DND-41 (cell line): Measurements from ENCODE around the gene PRKAR1B.
"Not testable (repeated sequence)": the region's sequence is repeated elsewhere in the genome, so short reads cannot be mapped to it uniquely, and the experiment has no call there.

Experiments
- ATAC-seq: fragments of 200-7000 bp; cut with Tn5 transposase; 3 replicates; pipeline ENCODE4 v1.9.1; 2021; ENCODE audit warnings: low read depth; ENCODE audit not compliant: insufficient read depth
- DNase-seq: peaks from one replicate; pipeline ENCODE4 v3.0.0-alpha.2; 2020
- H2AFZ ChIP-seq: 2 replicates; pipeline ENCODE4 v1.6.0; 2012; ENCODE audit warnings: low read depth, low read length
- H3K27ac ChIP-seq: 2 replicates; pipeline ENCODE4 v1.5.1; 2012; ENCODE audit warnings: low read length, inconsistent platforms
- H3K27me3 ChIP-seq: fragments of 200-600 bp; sonication (generic); 2 replicates; pipeline ENCODE4 v1.6.0; 2012; ENCODE audit warnings: low read length, mild to moderate bottlenecking, inconsistent platforms; ENCODE audit not compliant: insufficient read depth, poor library complexity
- H3K36me3 ChIP-seq: 2 replicates; pipeline ENCODE4 v1.5.1; 2012; ENCODE audit warnings: low read length, inconsistent platforms; ENCODE audit not compliant: insufficient read depth
- H3K4me1 ChIP-seq: 2 replicates; pipeline ENCODE4 v1.5.1; 2012; ENCODE audit warnings: mild to moderate bottlenecking, low read length; ENCODE audit not compliant: insufficient read depth
- H3K4me2 ChIP-seq: 2 replicates; pipeline ENCODE4 v1.6.0; 2012; ENCODE audit warnings: mild to moderate bottlenecking, moderate library complexity, low read length, inconsistent platforms; ENCODE audit not compliant: insufficient read depth
- H3K4me3 ChIP-seq, 2 experiments: fragments of 200-600 bp in 1 of 2; shearing (Covaris generic) in 1 of 2; 2 replicates each; pipeline ENCODE4 v1.5.1; 2012 to 2016; ENCODE audit warnings: inconsistent platforms in 2 of 2, low read length in 2 of 2, mild to moderate bottlenecking in 2 of 2, low read depth in 1 of 2, moderate library complexity in 1 of 2
- H3K79me2 ChIP-seq: 2 replicates; pipeline ENCODE4 v1.6.0; 2012; ENCODE audit warnings: low read length, inconsistent platforms; ENCODE audit not compliant: insufficient read depth
- H3K9ac ChIP-seq: 2 replicates; pipeline ENCODE4 v1.6.0; 2012; ENCODE audit warnings: low read depth, mild to moderate bottlenecking, inconsistent platforms, low read length, moderate library complexity
- H3K9me3 ChIP-seq: 2 replicates; pipeline ENCODE4 v1.5.1; 2012; ENCODE audit warnings: low read length, moderate library complexity, mild to moderate bottlenecking, inconsistent platforms; ENCODE audit not compliant: insufficient read depth, severe bottlenecking
- H4K20me1 ChIP-seq: 2 replicates; pipeline ENCODE4 v1.6.0; 2012; ENCODE audit warnings: low read length; ENCODE audit not compliant: insufficient read depth
- EZH2 ChIP-seq: IDR thresholded peaks from 3 replicates; pipeline ENCODE4 v1.6.1; 2012; ENCODE audit warnings: borderline replicate concordance, low read depth, mild to moderate bottlenecking, moderate library complexity, low read length, inconsistent platforms; ENCODE audit not compliant: severe bottlenecking
- TF ChIP-seq, protein P1 (sequence below): IDR thresholded peaks from 2 replicates; pipeline ENCODE4 v1.5.1; 2012; ENCODE audit warnings: borderline replicate concordance, low read length, moderate library complexity, mild to moderate bottlenecking; ENCODE audit not compliant: poor library complexity, severe bottlenecking; ENCODE audit errors: extremely low read depth

Gene PRKAR1B

DNA sequence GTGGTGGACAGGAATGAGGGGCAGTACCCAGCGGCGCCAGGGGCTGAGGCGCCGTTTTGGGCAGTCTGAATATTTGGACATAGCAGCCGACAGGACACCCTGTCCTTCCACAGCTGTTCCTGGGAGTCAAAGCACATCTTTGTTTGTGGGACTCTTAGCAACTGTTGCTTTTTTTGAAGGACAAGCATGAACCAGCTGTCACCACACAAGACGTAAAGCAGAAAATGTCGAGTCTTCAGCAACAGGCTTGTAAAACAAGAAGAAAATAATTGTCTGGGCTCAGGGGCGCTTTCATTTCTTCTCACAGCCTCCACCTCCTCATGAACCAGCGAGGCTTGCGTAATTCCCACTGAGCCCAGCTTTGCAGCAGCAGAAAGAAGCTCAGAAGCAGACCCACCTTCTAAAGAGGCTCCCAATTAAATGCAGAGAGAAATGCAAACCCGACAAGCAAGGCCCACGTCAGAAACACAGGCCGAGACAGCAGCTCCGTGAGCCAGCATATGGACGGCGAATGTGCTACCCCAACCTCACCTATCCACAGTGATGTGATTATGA, 69.4 kb downstream of the PRKAR1B start:
- Histone ChIP-seq H3K9me3 (peaks cover 4% of the 10 kb centered on the region), H4K20me1 (no peaks in the 10 kb centered on the region), H3K27me3 (no peaks in the 10 kb centered on the region), H3K4me1 (no peaks in the 10 kb centered on the region), H3K27ac (no peak overlapping the region), H3K4me3 (no peak overlapping the region), H3K36me3 (peaks cover 12% of the 10 kb centered on the region; the same call in 1 of the 2 replicates), H3K9ac (no peak overlapping the region), H3K79me2 (no peaks in the 10 kb centered on the region), H2AFZ (no peak overlapping the region), H3K4me2 (no peak overlapping the region)
- no peak; the same call in 2 of the 3 replicates for ATAC-seq
- DNase-seq = no peak
- TF ChIP-seq, protein P1, sequence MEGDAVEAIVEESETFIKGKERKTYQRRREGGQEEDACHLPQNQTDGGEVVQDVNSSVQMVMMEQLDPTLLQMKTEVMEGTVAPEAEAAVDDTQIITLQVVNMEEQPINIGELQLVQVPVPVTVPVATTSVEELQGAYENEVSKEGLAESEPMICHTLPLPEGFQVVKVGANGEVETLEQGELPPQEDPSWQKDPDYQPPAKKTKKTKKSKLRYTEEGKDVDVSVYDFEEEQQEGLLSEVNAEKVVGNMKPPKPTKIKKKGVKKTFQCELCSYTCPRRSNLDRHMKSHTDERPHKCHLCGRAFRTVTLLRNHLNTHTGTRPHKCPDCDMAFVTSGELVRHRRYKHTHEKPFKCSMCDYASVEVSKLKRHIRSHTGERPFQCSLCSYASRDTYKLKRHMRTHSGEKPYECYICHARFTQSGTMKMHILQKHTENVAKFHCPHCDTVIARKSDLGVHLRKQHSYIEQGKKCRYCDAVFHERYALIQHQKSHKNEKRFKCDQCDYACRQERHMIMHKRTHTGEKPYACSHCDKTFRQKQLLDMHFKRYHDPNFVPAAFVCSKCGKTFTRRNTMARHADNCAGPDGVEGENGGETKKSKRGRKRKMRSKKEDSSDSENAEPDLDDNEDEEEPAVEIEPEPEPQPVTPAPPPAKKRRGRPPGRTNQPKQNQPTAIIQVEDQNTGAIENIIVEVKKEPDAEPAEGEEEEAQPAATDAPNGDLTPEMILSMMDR = no peak
- TF ChIP-seq EZH2 = no peak

DNA sequence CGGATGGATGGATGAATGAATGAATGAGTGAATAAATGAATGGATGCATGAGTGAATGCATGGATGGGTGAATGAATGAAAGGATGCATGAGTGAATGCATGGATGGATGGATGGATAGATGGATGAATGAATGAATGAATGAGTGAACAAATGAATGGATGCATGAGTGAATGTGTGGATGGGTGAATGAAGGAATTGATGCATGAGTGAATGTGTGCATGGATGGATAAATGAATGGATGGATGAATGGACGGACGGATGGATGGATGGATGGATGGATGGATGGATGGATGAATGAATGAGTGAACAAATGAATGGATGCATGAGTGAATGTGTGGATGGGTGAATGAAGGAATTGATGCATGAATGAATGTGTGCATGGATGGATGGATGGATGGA, 70.1 kb downstream of the PRKAR1B start:
- H3K79me2 ChIP-seq, ATAC-seq, DNase-seq, H4K20me1 ChIP-seq, H3K4me2 ChIP-seq, H3K27me3 ChIP-seq, H3K4me3 ChIP-seq, H3K9me3 ChIP-seq, H3K4me1 ChIP-seq, H2AFZ ChIP-seq, H3K9ac ChIP-seq, H3K27ac ChIP-seq: not testable (repeated sequence)
- peaks cover 12% of the 10 kb centered on the region; the same call in 1 of the 2 replicates for H3K36me3 ChIP-seq

DNA sequence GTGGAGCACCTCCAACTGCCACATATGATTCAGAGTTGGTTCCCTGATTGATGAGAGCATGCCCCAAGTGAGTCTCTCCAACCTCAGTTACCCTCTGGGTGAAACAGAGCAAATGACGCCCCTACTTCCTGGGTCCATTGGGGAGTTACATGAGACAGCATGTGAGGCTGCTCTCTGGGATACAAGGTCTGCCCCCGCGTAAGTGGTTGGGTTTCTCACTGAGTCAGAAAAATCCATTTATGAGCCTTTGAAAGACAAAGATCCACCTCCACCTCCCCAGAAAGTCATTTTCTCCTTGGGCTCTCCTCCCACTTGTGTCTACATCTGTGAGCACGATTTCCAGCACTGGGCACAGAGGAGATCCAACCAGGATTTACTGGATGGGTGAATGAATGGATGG, 71.3 kb downstream of the PRKAR1B start:
- H3K9me3 ChIP-seq = peaks cover 9% of the 10 kb centered on the region
- TF ChIP-seq, protein P1 = no peak
- TF ChIP-seq EZH2 = no peak
- no peak for ATAC-seq

DNA sequence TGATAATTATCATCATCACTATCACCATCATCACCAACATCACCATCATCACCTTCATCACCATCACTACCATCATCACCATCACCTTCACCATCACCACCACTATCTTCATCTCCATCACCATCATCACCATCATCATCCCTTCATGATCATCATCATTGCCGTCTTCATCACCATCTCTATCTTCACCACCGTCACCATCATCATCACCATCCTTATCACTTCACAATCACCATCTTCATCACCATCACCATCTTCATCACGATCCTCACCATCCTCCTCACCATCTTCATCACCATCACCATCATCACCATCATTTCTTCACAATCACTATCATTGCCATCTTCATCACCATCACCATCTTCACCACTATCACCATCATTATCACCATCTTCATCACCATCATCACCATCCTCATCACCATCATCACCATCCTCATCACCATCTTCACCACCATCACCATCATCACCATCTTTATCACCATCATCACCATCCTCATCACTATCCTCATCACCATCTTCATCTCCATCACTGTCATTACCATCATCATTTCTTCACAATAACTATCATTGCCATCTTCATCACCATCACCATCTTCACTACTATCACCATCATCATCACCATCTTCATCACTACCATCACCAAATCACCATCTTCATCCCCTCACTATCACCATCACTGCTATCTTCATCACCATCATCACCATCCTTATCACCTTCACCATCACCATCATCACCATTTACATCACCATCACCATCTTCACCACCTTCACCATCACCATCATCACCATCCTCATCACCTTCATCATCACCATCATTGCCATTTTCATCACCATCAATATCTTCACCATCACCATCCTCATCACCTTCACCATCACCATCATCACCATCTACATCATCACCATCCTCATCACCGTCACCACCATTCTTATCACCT, 73.0 kb downstream of the PRKAR1B start:
- no peaks in the 10 kb centered on the region for H3K4me1 ChIP-seq
- H3K36me3 ChIP-seq = peaks cover 12% of the 10 kb centered on the region; the same call in 1 of the 2 replicates
- peaks cover 9% of the 10 kb centered on the region for H3K9me3 ChIP-seq
- H4K20me1 ChIP-seq = no peaks in the 10 kb centered on the region
- H3K4me2 ChIP-seq = no peak overlapping the region
- DNase-seq = no peak
- no peak overlapping the region for H2AFZ ChIP-seq
- no peaks in the 10 kb centered on the region for H3K79me2 ChIP-seq
- H3K4me3 ChIP-seq = no peak overlapping the region
- no peak overlapping the region for H3K9ac ChIP-seq
- ATAC-seq = no peak
- no peak for TF ChIP-seq EZH2
- H3K27me3 ChIP-seq = no peaks in the 10 kb centered on the region
- no peak overlapping the region for H3K27ac ChIP-seq

More for the DNA sequence above, 71.3 kb downstream of the PRKAR1B start:
- no peak overlapping the region for H3K4me3 ChIP-seq
- peaks cover 12% of the 10 kb centered on the region; the same call in 1 of the 2 replicates for H3K36me3 ChIP-seq
- no peaks in the 10 kb centered on the region for H3K79me2 ChIP-seq
- no peak for DNase-seq
- no peaks in the 10 kb centered on the region for H3K4me1 ChIP-seq
- H4K20me1 ChIP-seq = no peaks in the 10 kb centered on the region
- H2AFZ ChIP-seq = no peak overlapping the region
- H3K27me3 ChIP-seq = no peaks in the 10 kb centered on the region
- no peak overlapping the region for H3K9ac ChIP-seq
- H3K27ac ChIP-seq = no peak overlapping the region
- H3K4me2 ChIP-seq = no peak overlapping the region
